Stimulated activated CD4-positive, alpha-beta T cell treated with anti-CD3 and anti-CD28 coated beads, TNF-alpha, amount 100 ng/mL, for 1 hour (primary cell): ENCODE measurements around the gene KCNIP2.
A peak's percentile ranks its signal among the peaks of the same experiment; 100 is the strongest.

Source experiments
- DNase-seq, 3 donors: peaks; one replicate each; pipeline ENCODE4 v3.0.0-alpha.2; 2020; ENCODE audit warnings: low read depth in 3 of 3, low spot score in 1 of 3

The KCNIP2 gene

DNA sequence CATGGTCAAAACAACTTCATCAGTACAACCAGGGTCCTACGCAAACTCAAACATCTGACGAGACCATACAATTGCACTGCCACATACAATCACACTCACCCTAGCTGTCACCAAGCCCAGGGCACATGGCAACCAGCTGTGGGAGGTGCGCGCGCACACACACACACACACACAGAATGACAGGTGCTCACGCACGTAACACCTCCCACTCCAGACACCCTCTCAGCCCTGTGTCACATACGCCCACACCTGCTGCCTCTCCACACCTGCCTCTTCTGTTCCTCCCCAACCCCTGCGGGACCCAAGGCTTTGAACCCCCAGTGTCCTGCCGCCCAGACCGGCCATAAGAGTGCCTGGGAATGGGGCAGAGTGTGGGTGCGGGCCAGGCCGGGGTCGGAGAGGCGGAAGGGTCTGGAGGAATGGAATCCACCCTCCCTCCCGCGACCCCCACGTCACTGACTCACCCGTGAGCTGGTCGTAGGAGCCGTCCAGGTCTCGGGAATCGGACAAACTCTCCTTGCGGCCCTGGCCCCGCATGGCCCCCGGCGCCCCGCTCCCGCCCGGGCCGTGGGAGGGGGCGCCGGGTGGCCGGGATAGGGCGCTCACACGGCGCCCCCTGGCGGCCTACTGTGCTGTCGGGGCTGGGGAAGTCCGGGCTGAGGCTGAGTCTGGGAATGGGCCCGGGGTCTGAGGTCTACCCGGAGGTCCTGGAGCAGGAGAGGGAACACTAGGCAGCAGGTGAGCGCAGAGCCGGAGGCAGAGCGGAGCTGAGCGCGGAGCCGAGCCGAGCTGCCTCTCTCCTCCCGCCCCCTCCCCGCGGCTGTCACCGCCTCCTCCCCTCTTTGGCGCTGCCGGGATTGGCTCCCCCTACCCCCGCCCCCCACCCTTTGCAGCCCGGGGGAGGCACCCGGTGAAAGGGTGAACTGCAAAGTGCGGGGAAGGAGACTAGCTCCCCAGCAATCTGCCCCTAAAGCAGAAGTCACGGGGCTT, at the start of gene KCNIP2:
KCNIP2 (minus strand) TSS at position 769 of the 990 bp plus-strand sequence; CDS start at position 537, 232 bp downstream.
- peak in 1 of 3 donors; percentile 47 for DNase-seq

DNA sequence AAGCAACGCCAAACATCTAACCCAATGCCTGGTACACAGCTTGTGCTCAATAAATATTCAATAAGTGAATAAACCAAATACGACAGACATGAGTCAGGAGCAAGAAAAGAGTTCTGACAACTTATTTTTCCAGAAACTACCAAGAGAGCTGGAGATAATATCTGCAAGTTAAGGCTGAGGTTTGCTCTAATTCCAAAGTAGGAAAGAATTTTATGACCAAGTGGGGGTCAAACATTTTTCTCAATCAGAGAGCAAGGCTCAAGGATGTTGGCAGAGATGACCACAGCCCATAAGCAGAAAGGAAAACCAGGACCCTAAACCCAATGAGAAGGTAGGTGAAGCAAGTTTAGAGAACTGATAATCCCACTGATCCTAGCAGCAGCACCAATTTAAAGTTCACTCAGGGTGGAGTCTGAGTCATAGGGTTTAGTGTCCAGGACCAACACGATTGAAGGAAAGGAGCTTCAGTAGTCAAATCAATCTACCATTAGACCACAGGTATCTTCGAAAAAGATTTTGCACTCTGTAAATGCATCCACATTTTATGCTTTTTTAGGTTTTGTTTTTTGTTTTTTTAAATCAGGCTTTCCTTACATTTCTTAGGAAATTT, 49.3 kb upstream of the KCNIP2 start:
- DNase-seq, result no peak

DNA sequence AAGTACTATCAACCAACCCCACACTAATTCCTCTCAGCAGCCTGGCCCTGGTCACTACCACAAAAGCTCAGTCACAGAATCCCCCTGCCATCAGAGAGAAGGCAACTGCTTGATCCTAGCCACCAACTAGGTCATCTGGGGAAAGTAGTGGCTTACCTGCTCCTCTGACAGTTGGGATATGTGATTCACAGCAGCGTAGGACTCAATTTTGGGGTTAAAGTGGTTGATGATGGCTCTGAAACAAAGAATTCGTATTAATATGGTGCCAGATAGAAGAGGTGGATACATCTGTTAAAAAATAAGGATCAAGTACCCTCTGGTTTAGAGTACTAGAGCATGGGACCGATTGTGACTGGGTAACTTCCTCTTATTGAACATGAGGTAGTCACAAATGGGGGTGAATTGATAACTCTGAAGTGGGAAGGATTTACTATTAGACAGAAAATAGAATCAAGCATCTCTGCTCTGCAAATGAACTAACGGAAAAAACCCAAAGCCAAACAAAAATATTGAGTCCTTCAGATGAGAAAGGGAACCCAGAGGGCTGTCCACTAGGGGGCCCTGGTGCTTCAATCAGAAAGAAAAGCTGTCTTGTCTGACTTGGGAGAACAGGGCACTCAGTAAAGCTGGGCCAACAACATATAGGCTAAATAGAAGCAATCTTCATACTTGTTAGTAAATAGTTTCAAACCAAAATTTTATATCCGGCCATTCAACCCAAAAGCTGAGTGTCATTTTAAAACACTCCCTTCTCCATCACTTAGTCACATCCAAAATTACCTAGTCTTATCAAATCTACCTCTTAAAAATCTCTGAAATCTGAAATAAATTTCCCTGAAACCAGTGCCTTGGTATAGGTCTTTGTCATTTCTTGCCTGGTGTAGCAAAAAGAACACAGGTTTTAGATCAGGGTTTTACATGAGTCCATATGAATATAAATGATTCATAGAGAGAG, 45.9 kb upstream of the KCNIP2 start:
- peak; percentile 9 to 46 (median 31) for DNase-seq

DNA sequence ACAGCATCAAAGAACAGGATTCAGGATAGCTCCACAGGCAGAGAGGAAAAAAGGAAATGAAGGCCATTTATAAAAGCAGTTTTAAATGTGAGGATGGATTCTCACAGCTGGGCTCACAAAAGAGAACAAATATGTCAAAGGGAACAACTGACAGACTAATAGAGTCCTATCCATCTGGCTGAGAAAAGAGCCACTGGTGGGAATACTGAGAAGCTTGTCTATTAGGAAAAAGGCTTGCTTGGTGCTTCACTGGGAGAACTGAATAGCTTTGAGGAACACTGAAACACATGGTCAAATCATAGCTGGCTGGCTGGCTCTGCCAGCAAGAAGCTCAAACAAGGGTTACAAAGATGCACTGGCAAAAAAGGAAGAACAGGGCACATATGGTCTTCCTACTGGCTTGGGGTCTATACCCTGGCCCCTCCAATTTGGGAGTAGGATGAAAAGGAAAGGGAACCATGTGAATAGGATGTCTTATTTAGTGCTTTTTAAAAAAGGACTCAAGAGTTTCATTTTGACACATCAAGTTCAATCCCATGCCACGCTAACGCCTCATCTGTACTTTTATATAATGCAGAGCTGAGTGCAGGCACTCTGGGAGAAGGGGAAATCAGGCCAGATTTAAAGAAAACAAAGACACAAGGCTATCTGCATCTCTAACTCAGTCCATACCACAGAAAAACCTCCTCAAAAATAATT, 44.8 kb upstream of the KCNIP2 start:
- no peak for DNase-seq

DNA sequence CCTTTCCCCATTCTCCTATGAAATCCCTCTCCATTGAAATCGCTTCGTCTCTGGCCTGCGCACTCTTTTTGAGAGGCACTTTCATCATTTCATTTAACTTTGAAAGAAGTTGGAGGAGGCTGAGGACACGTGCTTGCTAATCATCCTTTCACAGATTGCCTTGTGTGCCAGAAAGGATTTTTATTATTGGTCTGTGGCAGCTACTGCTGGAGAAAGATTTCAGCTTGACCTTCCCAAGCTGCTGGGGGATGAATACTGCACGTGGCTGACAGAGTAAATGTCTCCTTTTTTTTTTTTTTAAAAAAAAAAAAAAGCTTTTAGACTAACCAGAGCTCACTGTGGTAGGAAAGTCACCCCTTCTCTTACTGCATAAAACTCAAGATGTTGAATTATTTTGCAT, 44.2 kb upstream of the KCNIP2 start:
- no peak for DNase-seq

DNA sequence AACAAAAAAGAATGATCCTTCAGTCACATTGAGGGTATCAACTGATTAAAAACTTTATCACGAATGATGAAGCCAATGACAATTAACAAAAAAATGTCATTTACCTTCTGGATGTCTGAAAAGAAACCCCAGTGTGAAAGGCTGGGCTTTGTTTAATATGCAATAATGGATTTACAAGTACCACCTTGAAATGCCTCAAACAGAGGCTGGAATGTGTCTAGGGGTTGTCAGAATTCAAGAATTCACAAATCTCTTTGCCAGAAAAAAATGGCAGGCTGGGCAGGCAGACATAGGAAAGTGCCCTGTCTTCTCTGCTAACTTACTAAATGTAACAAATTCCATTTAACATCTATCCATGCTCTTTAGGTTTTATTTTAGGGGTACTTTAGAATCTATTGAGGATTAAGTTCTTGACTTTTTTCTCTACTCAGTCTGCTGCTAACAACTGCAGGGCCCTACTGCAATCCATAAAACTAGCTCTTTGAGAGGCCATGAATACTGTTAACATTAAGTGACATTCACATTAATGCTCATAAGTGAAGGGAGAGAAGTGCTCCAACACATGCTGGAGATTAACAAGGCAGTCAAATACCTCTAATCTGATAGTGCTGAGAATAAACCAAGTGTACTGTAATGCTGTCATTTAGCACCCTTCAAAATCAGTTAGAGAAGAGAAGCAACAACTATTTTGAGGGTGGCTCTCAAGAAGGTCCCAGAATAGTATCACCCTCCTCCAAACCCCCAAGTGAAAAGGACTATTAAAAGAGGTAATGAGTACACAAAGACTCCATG, 43.1 kb upstream of the KCNIP2 start:
- no peak for DNase-seq

DNA sequence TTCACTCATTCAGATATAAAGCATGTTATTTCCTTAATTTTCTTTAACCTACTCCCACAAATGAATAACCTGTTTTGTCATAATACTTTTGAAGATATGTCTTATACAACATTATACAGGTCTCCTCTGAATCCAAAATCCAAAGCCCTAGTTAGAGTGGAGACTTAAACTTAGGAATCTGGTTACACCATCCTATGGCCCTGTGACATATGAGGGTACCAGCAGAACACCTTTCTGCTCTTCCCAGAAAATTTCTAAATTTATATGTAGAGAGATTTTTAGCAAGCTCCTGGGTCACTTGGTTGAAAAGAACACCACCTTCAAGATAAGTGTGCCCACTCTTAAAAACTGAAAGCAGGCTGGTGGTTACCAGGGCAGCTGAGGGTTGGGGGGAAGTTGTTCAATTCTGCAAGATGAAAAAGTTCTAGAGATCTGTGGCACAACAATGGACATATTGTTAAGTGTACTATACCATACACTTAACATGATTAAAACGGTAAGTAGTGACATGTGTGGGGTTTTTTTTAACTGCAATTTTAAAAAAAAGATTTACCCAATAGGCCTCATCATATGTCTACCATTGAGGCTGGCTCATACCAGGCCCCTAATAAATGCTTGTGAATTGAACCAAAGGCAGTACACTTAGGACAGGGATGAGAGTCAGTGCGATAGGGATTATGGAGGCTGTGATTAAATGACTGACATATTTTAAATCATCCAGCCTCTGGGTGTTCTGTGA, 37.6 kb upstream of the KCNIP2 start:
- no peak for DNase-seq

DNA sequence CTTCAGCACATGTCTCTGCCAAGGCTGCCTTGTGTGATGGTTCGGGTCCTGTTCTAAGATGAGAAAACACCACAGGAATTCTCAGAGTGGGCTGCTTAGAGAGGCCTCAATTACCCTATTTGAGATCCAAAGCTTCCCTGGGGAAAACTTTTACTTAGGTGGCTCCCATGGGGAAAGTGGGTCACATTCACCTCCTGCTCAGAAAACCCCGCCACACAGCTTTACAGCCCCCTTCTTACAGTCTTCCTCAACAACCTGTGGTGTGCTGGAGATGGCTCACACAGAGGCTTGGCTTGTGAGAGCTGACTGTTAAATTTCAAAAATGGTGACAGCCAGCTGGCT, 36.6 kb upstream of the KCNIP2 start:
- DNase-seq, result no peak

DNA sequence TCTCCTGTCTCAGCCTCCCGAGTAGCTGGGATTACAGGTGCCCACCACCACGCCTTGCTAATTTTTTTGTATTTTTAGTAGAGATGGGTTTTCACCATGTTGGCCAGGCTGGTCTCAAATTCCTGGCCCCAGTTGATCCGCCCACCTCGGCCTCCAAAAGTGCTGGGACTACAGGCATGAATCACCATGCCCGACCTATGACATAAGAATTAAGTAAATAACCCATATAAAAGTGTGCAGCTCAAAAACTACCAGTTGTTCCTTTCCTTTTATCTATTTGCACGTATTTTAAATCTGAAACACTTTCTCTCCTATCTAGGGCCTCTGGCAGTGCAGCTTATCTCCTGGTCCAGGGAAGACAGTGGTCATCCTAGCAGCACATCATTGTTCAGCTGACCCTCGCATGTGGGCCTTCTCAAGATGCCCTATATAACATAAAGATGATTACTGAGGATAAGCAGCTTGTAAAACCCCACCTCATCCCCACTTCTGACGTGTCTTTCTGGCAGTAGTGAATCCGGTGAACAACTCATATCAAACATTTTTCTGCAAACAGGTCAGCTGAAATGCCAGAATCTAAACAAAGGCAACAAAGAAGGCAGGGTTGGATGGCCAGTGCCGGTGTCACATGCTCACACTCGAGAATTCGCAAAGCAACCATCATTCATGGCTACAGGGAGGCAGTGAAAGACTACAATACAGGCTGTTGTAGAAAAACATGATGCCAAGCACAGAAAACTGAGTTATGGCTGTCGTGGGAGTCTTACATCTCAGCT, 36.0 kb upstream of the KCNIP2 start:
- no peak for DNase-seq

DNA sequence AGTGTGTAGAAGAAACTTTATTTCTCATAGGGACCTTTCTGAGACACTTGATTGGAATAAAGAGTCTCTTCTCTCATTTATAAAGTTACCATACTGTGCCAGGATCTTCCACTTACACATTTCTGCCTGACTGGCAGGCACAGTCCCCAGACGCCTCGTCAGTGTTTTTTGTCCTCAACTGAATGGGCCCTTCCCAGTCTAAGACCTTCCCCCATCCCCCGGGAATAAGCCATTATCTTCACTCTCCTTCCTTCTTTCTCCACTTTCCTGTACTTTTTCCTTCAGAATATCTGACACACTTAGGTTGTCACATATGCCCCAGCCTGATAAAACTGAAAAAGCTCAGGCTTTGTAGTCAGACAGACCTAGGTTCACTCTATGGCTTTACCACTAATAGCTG, 35.3 kb upstream of the KCNIP2 start:
- no peak for DNase-seq

DNA sequence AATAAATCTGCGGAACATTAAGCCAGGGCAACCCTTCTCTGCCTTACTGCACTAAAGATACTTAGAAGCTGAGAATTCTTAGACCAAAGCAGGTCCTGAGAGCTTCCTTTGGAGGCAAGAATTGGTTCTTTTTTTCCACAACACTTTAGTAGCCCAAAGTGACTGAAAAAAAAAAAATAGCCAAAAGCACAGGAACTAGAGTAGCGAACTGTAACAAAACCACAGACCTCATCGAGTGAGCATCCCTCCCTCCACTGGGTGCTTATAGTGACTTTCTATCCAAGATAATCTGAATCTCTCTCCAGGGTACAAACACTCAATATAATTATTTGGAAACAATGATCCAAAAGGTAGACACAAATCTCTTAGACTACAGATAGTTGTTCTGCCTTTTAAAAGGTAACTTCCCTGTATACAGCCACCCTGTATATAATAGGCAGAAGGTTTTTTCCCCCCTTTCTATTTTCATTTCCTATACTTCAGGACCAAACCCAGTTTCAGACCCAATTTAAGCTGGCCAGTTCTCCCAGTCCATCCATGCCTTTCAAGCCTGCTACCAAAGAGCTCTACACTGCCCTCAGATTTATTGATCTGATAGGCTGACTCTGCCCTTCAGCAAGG, 31.6 kb upstream of the KCNIP2 start:
- DNase-seq, result no peak

DNA sequence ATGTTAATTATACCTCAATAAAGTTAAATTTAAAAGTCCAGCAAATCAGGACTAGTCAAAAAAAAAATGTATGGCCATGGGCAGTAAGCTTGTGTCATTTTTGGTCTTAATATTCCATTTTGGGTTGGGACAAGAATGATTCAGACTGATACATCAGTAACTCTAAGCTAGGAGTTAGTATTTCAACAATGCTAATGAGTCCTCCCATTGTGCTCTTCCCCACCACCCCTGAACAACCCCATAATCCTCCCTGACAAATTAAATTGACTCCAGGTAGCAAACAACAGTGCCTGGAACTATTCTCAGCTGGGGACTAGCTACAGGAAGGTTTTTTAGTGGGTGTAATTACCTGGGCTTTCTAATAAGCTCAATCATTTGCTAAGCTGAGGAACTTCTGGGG, 30.7 kb upstream of the KCNIP2 start:
- DNase-seq, result no peak

DNA sequence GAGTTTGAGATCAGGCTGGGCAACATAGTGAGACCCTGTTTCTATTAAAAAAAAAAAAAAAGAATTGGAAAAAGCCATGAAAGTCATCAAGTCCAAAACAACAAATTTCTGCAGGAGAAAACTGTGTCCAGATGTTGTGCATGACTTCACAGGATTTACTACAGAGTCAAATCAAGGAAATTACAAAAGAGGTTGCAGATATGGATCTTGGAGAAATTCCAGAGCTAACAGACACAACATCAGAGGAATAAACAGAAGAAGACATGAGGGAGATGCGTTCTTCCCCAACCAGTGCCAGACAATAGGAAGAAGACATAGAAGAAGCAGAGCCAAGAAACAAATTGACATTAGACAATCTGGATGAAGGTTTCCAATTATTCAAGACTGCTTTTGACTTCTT, 24.3 kb upstream of the KCNIP2 start:
- no peak for DNase-seq

DNA sequence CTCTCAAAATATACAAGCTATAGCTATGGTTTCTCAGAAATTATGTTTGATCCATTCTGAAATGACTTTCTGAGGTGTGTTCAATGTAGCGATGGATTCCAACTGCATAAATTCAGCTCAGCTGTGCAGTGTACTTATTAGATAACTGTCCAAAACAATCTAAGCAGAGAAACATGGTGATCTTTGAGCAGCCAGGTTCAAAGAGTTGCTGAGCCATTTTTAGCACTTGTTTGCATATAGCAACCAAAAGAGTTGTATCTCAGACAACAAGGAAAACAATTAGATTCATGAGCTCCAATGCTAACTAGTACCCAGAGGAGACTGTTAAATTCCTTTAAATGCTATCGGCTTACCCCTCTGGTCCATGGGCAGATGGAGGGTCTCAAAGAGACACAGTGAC, 15.9 kb upstream of the KCNIP2 start:
- DNase-seq, result no peak

DNA sequence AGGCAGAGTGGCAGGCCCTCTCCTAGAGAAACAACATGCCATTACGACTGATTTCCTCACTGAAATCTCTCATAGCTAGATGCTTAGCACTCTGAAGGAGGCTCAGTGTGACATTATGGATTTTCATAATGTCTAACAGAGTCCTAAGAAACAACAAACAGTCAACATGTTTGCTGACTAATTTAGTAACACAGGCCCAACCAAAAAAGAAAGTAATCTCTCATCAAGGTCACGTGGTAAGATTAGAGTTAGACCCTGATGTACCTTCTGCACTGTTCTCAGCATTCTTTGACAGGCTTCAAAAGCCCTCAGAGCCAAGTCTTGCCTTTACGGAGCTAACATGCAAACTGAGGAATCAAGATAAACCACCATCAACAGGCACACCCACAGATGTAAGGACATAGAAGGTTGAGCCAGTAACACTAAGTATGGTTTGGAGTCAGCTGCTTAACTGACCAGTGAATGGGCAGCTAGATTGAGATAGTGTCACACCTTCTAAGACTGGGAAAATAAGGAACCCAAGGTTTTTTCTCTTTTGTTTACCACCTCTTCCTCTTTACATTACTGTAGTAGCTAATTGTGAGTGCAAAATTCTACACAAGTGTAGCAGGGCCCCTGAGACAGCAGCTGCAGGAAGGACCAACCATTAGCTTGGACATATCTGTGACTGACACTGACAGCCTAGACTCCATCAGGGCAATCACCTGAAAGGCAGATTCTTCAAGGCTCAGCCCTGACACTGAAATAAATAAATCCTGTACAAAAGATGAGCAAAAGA, 15.3 kb upstream of the KCNIP2 start:
- no peak for DNase-seq

DNA sequence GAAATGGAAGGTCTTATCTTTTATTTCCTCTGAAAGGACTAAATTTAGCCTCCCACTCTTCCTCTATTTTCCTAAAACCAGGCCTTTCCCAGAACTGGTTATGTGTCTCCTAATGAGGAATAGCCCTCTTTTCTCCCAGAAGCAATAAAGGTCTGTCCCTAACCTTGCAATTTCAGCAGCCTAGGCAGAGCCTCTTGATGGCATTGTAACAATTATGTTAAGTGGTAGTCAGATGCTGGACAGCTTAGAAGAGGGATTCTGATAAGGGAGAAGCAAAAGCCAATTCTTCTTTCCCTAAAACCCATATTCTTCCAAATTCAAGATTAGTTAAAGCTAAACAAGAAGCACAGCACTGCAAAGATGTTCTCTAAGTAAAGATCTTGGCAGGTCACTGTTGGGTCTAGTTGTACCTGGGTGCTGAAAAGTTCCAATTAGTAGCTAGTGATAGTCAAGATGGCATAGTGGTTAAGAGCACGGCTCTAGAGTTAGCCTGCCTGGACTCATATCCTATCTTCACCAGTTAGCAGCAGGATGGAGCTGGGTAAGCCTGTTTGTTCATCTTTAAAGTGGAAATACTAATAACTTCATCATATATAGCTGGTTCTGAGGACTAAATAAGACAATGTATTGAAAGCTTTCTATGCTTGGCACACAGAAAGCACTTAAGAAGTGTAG, 14.3 kb upstream of the KCNIP2 start:
- no peak for DNase-seq

DNA sequence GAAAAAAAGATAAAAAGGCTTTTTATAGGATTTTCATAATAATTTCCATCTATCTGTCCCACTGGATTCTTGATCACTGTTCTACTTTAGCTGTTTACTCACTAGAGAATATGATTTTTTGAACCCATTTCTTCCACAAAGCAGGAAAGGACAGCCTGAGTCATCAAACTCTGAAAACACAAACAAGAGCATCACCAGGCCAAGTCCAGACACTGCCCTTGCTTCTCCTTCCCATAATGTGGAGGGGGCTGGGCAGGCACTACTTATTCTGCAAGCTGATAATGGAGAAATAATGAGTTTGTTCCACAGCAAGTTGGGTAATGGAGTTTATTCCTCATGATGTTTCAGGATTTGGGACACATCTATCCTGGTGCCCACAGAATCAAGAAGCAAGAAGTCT, 13.0 kb upstream of the KCNIP2 start:
- no peak for DNase-seq
